ENCODE data around the gene NLGN4Y.

NLGN4Y gene

GRCh38 chrY:14708158-14708557 lies 183.8 kb downstream of the NLGN4Y start:
- no peak for DNase-seq (ENCODE audit: low spot score)
- in situ Hi-C loops (cut with MboI; ENCODE audit: low sequenced_read_pairs, unreplicated experiment), result no loop called here
- TF ChIP-seq CTCF (IDR thresholded peaks at IDR 0.05; ENCODE audit: borderline replicate concordance, control extremely low read depth, extremely low read depth, insufficient read depth, missing control alignments), result no peak

- no peak for DNase-seq (ENCODE audit: low spot score)
- no peak for TF ChIP-seq CTCF (IDR thresholded peaks at IDR 0.05; ENCODE audit: borderline replicate concordance, control extremely low read depth, extremely low read depth, insufficient read depth, missing control alignments)
- in situ Hi-C loops (cut with MboI; ENCODE audit: low sequenced_read_pairs, unreplicated experiment), result no loop called here
These were observed 217.3 kb downstream of the NLGN4Y start for GRCh38 chrY:14741596-14741995.

GRCh38 chrY:14748329-14748728 lies 224.0 kb downstream of the NLGN4Y start:
- TF ChIP-seq CTCF (IDR thresholded peaks at IDR 0.05; ENCODE audit: borderline replicate concordance, control extremely low read depth, extremely low read depth, insufficient read depth, missing control alignments), result no peak
- in situ Hi-C loops (cut with MboI; ENCODE audit: low sequenced_read_pairs, unreplicated experiment), result no loop called here
- no peak for DNase-seq (ENCODE audit: low spot score)

DNA sequence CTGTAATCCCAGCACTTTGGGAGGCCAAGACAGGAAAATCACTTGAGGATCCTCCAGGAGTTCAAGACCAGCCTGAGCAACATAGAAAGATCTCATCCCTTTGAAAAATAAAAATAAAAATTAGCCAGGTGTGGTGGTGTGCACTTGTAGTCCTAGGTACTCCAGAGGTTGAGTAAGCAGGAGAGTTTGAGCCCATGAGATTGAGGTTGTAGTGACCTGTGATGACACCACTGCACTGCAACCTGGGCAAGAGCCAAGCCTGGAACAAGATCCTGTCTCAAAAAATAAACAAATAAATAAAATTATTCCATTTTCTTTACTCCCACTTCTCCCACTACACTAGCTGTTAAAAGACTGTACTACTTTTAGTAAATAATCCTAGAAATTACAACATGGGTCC lies 231.2 kb downstream of the NLGN4Y start:
- in situ Hi-C loops (cut with MboI; ENCODE audit: low sequenced_read_pairs, unreplicated experiment), result no loop called here
- no peak for TF ChIP-seq CTCF (IDR thresholded peaks at IDR 0.05; ENCODE audit: borderline replicate concordance, control extremely low read depth, extremely low read depth, insufficient read depth, missing control alignments)
- no peak for DNase-seq (ENCODE audit: low spot score)

- in situ Hi-C loops (cut with MboI; ENCODE audit: low sequenced_read_pairs, unreplicated experiment), result no loop called here
- no peak for TF ChIP-seq CTCF (IDR thresholded peaks at IDR 0.05; ENCODE audit: borderline replicate concordance, control extremely low read depth, extremely low read depth, insufficient read depth, missing control alignments)
- DNase-seq (ENCODE audit: low spot score), result no peak
These were observed 238.6 kb downstream of the NLGN4Y start for GRCh38 chrY:14762903-14763302.

GRCh38 chrY:14763600-14763999 lies 239.3 kb downstream of the NLGN4Y start:
- no peak for TF ChIP-seq CTCF (IDR thresholded peaks at IDR 0.05; ENCODE audit: borderline replicate concordance, control extremely low read depth, extremely low read depth, insufficient read depth, missing control alignments)
- DNase-seq (ENCODE audit: low spot score), result no peak
- in situ Hi-C loops (cut with MboI; ENCODE audit: low sequenced_read_pairs, unreplicated experiment), result no loop called here

DNA sequence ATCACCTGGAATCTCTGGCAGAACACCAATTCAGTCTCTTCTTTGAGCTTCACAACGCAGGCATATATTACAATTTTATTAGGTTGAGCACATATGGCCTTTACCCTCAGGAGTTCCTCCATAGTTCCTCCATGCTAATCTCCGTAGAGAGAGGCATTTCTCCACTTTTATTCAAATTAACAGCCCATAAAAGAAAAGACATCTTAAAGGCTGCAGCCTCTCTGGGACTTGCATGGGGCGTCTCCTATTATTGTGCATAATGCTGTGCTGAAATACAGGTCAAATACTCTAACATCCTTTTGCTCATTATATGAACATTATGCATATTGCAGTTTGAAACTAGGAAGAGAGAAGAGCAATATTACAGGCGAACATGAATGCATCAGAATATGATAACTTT lies 253.9 kb downstream of the NLGN4Y start:
- in situ Hi-C loops (cut with MboI; ENCODE audit: low sequenced_read_pairs, unreplicated experiment), result no loop called here
- no peak for DNase-seq (ENCODE audit: low spot score)

More for the DNA sequence above, 253.9 kb downstream of the NLGN4Y start:
- TF ChIP-seq CTCF (IDR thresholded peaks at IDR 0.05; ENCODE audit: borderline replicate concordance, control extremely low read depth, extremely low read depth, insufficient read depth, missing control alignments), result no peak
